Measurements from ENCODE around the gene CCDC77.

The CCDC77 gene

GRCh38 chr12:452667-453210 is 51.3 kb downstream of the CCDC77 start:
- no peak overlapping the region for H3K27ac ChIP-seq
- no peak for TF ChIP-seq CTCF (IDR thresholded peaks at IDR 0.05)
- no peak overlapping the region for H3K4me3 ChIP-seq
- no peak for DNase-seq (ENCODE audit: low spot score)

DNA sequence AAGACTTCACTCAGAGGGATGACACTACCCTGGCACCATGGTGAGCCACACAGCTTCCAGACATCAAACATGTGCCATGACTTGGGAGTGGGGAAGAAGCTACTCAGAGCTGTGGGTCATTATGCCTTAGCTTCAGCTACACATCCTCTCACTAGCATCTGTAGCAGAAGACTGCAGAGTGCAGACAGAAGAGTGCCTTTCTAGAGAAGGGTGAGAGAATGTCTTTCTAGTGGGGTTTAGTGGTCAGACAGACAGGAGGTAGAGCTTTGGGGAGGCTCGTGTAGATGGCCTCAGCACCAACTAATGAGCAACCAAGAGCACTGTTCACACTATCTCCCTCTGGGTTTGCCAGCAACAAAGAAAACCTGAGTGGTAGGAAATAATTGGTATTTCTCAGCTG is 53.4 kb downstream of the CCDC77 start:
- no peak overlapping the region for H3K27ac ChIP-seq
- no peak overlapping the region for H3K4me3 ChIP-seq
- DNase-seq (ENCODE audit: low spot score): no peak
- TF ChIP-seq CTCF (IDR thresholded peaks at IDR 0.05): no peak

DNA sequence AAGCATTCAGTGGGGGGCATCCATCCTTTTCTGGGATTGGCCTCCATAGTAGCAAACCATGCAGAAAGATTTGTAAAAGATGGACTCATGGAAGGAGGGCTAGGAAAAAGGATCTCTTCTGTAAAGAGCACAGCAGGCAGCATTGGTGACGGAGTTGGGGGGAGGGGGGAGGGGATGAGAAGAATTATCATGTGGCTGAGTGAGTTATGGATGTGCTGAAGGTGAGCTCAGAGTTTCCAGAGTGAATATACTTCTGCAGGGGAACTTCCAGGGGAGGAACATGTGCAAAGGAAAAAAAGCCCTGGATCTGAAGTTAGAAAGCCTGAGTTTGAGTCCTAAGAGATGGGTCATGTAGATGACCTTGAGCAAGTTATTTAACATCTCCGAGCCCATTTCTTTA is 54.4 kb downstream of the CCDC77 start:
- Histone ChIP-seq H3K27ac (no peak overlapping the region), H3K4me3 (no peak overlapping the region)
- DNase-seq (ENCODE audit: low spot score): no peak
- no peak for TF ChIP-seq CTCF (IDR thresholded peaks at IDR 0.05)

DNA sequence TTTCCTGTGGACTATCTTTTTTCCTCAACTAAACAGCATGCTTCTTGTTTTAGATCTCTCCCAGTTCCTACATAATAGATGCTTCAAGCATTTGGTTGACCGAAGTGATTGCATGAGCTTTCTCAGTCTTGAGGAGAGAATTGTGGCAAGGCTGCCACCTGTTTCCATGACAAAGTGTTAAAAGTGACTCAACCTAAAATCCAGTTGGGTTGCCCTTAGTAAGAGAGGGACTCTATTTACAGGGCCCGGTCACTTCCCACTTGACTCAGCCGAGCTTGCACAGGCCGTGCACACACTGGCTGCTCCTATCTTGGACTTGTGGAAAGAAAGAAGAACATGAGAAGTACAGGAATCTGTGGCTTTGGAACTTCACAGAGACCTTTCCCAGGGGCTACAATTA is 56.2 kb downstream of the CCDC77 start:
- no peak overlapping the region for H3K27ac ChIP-seq
- no peak for DNase-seq (ENCODE audit: low spot score)
- no peak for TF ChIP-seq CTCF (IDR thresholded peaks at IDR 0.05)
- no peak overlapping the region for H3K4me3 ChIP-seq

DNA sequence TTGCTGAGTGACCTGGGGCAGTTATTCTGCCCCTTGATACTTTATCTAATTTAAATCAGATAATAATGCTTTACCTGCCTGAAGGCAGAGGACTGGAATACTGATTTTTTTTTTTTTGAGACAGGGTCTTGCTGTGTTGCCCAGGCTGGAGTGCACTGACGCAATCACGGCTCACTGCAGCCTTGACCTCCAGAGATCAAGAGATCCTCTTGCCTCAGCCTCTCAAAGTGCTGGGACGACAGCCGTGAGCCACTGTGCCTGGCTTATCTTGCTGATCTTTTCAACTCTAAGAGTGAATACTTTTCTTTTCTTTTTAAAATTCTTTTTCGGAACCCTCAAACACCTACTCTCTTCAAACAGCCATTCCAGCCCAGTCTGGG is 57.6 kb downstream of the CCDC77 start:
- DNase-seq (ENCODE audit: low spot score): no peak
- peak overlapping the region; percentile 73 to 91 for H3K27ac ChIP-seq

DNA sequence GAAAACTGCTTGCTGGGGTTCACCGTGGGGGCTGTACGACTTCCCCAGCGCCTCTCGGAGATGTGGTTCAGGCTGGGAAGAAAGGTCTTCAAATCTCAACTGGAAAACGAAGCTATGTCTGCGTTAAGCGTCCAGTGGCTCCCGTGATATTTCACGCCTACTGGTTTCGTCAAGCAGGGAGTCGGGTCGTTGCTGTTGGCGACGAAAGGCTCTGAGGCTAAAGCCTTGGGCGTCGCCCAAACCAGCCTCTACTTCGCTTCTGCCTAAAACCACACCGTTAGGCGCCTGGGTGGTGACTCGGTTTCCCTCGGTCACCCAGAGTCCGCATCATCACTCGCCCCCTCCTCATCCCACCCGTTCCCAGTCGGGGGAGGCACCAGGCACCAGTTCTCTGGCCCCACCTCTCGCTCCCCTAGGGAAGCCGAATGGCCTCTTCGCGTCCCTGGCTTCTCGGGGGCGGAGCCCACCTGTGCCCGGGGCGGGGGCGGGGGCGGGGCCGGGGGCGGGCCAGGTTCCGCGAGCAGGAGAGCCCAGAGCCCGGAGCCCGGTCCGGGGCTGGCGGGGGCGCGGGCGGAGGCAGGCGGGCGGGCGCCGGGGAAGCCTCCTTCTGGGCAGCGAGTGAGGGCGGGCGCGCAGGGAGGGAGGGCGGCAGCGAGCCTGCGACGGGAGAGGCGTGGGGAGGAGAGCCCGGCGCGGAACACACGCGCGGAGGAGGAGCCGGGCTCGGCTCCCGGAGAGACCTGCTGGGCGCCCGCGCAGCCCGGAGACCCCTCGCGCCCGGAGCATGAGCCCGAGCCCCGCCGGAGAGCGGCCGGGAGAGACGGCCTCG is 58.2 kb downstream of the CCDC77 start, which contains the start of gene B4GALNT3:
B4GALNT3 (plus strand) TSS at position 510 of the 829 bp plus-strand sequence. CDS start 438 bp downstream, outside the sequence.
- peak within 1 kb of the TSS; percentile 73 to 91 for H3K27ac ChIP-seq
- no peak for TF ChIP-seq CTCF (IDR thresholded peaks at IDR 0.05)
- peak; percentile 78 for DNase-seq (ENCODE audit: low spot score)
- H3K4me3 ChIP-seq: peak within 1 kb of the TSS; percentile 89

More for the DNA sequence above, 57.6 kb downstream of the CCDC77 start:
- H3K4me3 ChIP-seq: peak overlapping the region; percentile 89
- TF ChIP-seq CTCF (IDR thresholded peaks at IDR 0.05): no peak

Measured in coronary artery (tissue), 2 donors.